Endothelial cell of umbilical vein (primary cell): ENCODE measurements around the gene RETREG2. TPM values are rescaled to one million over a fixed set of nuclear protein-coding genes. Genes with fewer than 3 reads are reported as not detected.

Experiments used
- BruUV-seq: library from RNA; stranded (reverse); fragments of 400-500 nt; replicated peaks from 2 replicates; lab custom pipeline; 2021; lab: Mats Ljungman, UMichigan
- CTCF ChIA-PET: fragments of 300-600, 350-600 bp; sonication (Branson Sonifier 250); formaldehyde crosslinking; loops from one replicate; lab custom pipeline; 2021; ENCODE audit warnings: antibody characterized with exemption, inconsistent platforms; lab: Charles Lee
- POLR2A ChIA-PET: fragments of 300-600, 350-600 bp; sonication (Branson Sonifier 250); formaldehyde crosslinking; loops from one replicate; lab custom pipeline; 2021; ENCODE audit warnings: antibody characterized with exemption, inconsistent platforms; lab: Charles Lee
- DNase-seq: peaks from one replicate; pipeline ENCODE4 v3.0.0-alpha.2; 2011; ENCODE audit warnings: low read depth, low spot score
- FAIRE-seq: peaks from 2 replicates; lab custom pipeline; 2011; peaks lifted over from hg19 to GRCh38; lab: Jason Lieb, UNC
- H2AFZ ChIP-seq: 2 replicates; pipeline ENCODE4 v1.6.0; 2012; ENCODE audit warnings: low read depth, low read length, control low read depth, inconsistent platforms
- H3K27ac ChIP-seq: 2 replicates; pipeline ENCODE4 v1.5.1; 2011; ENCODE audit warnings: low read depth, mild to moderate bottlenecking, control low read depth, low read length, moderate library complexity; ENCODE audit not compliant: insufficient read depth
- H3K27me3 ChIP-seq, 2 experiments: 2 replicates each; pipeline versions ENCODE4 v1.6.0 to v1.6.1; 2011; ENCODE audit warnings: low read length in 2 of 2, mixed read lengths in 1 of 2; ENCODE audit not compliant: control insufficient read depth in 2 of 2, insufficient read depth in 2 of 2
- H3K36me3 ChIP-seq, 2 experiments: 2 replicates in 1 of 2; 3 replicates in 1 of 2; pipeline ENCODE4 v1.5.1; 2011; ENCODE audit warnings: low read length in 2 of 2, mild to moderate bottlenecking in 1 of 2, moderate library complexity in 1 of 2; ENCODE audit not compliant: control insufficient read depth in 2 of 2, insufficient read depth in 2 of 2; ENCODE audit errors: extremely low read depth in 1 of 2
- H3K4me1 ChIP-seq: 3 replicates; pipeline ENCODE4 v1.5.1; 2011; ENCODE audit warnings: mild to moderate bottlenecking, low read length; ENCODE audit not compliant: control insufficient read depth, insufficient read depth; ENCODE audit errors: extremely low read depth
- H3K4me2 ChIP-seq: 2 replicates; pipeline ENCODE4 v1.6.1; 2011; ENCODE audit warnings: low read length, control low read depth, mixed read lengths; ENCODE audit not compliant: insufficient read depth
- H3K4me3 ChIP-seq, 3 experiments: fragments of 200-600 bp in 1 of 3; sonication (generic), shearing (Covaris generic) in 1 of 3; replicated peaks in 1 of 3; 2 replicates each; pipeline ENCODE4 v1.5.1; 2011 to 2016; ENCODE audit warnings: control low read depth in 3 of 3, low read length in 3 of 3, mild to moderate bottlenecking in 2 of 3, inconsistent platforms in 1 of 3, low read depth in 1 of 3, moderate library complexity in 1 of 3; ENCODE audit not compliant: insufficient read depth in 1 of 3
- H3K79me2 ChIP-seq: 2 replicates; pipeline ENCODE4 v1.6.0; 2012; ENCODE audit warnings: low read length, inconsistent platforms; ENCODE audit not compliant: control insufficient read depth, insufficient read depth
- H3K9ac ChIP-seq: replicated peaks from 2 replicates; pipeline ENCODE3; 2011; ENCODE audit warnings: low read length, control low read depth; ENCODE audit not compliant: insufficient read depth; ENCODE audit errors: extremely low read depth
- H3K9me1 ChIP-seq: replicated peaks from 3 replicates; pipeline ENCODE4 v1.6.0; 2011; ENCODE audit warnings: mild to moderate bottlenecking, low read length; ENCODE audit not compliant: control insufficient read depth, insufficient read depth; ENCODE audit errors: extremely low read depth
- H3K9me3 ChIP-seq: replicated peaks from 2 replicates; pipeline ENCODE4 v1.5.1; 2012; ENCODE audit warnings: low read length, inconsistent platforms; ENCODE audit not compliant: control insufficient read depth, insufficient read depth
- H4K20me1 ChIP-seq: replicated peaks from 2 replicates; pipeline ENCODE3; 2011; ENCODE audit warnings: mild to moderate bottlenecking, low read length; ENCODE audit not compliant: control insufficient read depth, insufficient read depth; ENCODE audit errors: extremely low read depth
- CTCF ChIP-seq, 2 donors: IDR thresholded peaks; 1 replicate in 1 of 2; 2 replicates in 1 of 2; pipeline ENCODE4 v1.5.1; 2011; ENCODE audit warnings: low read length in 2 of 2, mild to moderate bottlenecking in 2 of 2, moderate library complexity in 2 of 2, control low read depth in 1 of 2, inconsistent platforms in 1 of 2, low read depth in 1 of 2; ENCODE audit not compliant: insufficient read depth in 1 of 2; ENCODE audit errors: extremely low read depth in 1 of 2
- EZH2 ChIP-seq: IDR thresholded peaks from 2 replicates; pipeline ENCODE4 v1.6.1; 2012; ENCODE audit warnings: borderline replicate concordance, low read depth, mild to moderate bottlenecking, moderate library complexity, low read length, inconsistent platforms; ENCODE audit not compliant: severe bottlenecking
- FOS ChIP-seq: IDR thresholded peaks from 2 replicates; pipeline ENCODE4 v1.6.1; 2011; ENCODE audit warnings: mild to moderate bottlenecking, low read length, moderate library complexity, borderline replicate concordance; ENCODE audit not compliant: insufficient read depth
- GATA2 ChIP-seq: IDR thresholded peaks from 2 replicates; pipeline ENCODE4 v1.7.0; 2011; ENCODE audit warnings: low read depth, mild to moderate bottlenecking, moderate library complexity, mixed read lengths, low read length; ENCODE audit not compliant: insufficient read length, insufficient read depth
- JUN ChIP-seq: IDR thresholded peaks from 2 replicates; pipeline ENCODE4 v1.6.1; 2011; ENCODE audit warnings: borderline replicate concordance, low read depth; ENCODE audit not compliant: insufficient read length, insufficient read depth
- MAX ChIP-seq: IDR thresholded peaks from 2 replicates; pipeline ENCODE4 v1.6.1; 2011; ENCODE audit not compliant: insufficient read depth, insufficient read length
- MYC ChIP-seq: IDR thresholded peaks from one replicate; pipeline ENCODE4 v1.6.1; 2011; ENCODE audit warnings: mild to moderate bottlenecking, low read depth, low read length
- POLR2A ChIP-seq: IDR thresholded peaks from 2 replicates; pipeline ENCODE4 v1.6.1; 2012; ENCODE audit warnings: low read depth, mild to moderate bottlenecking, control low read depth, low read length
- POLR2AphosphoS5 ChIP-seq: IDR thresholded peaks from 2 replicates; pipeline ENCODE4 v1.6.1; 2012; ENCODE audit warnings: low read depth, mild to moderate bottlenecking, control low read depth, low read length, moderate library complexity; ENCODE audit not compliant: insufficient read depth
- dilution Hi-C: fragments of 300-500 bp; cut with MboI; formaldehyde crosslinking; loops from one replicate; pipeline ENCODE4 v1.15.0; 2019; ENCODE audit warnings: low sequenced_read_pairs; ENCODE audit not compliant: extremely low pct_ligation_motif_present
- intact Hi-C: fragments of 100-400 bp; cut with micrococcal nuclease; formaldehyde crosslinking; loops from one replicate; pipeline ENCODE4 v1.10.0; 2022
- polyA plus RNA-seq, 4 experiments: library from polyadenylated mRNA; depleted of rRNA in 3 of 4; stranded (reverse) in 3 of 4; unstranded in 1 of 4; fragments of >200 nt; gene quantifications; 2 replicates each; pipeline versions ENCODE4 v1.2.1 to v1.2.3, GENCODE V29; 2011 to 2012; ENCODE audit warnings: missing spikeins in 1 of 4
- total RNA-seq: library from RNA; stranded (reverse); gene quantifications from 2 replicates; pipeline ENCODE4 v1.2.3, GENCODE V29; 2021

Gene RETREG2
- total and polyA plus RNA-seq, 2 donors (not counting 3 experiments of a cell fraction or from before 2014, with no cell fraction given) = 59.5 to 76.1 TPM

- peaks cover 20% of the 10 kb centered on the region for H3K79me2 ChIP-seq
- dilution Hi-C loops = no loop called here
- H3K9me3 ChIP-seq = no peaks in the 10 kb centered on the region
- peak overlapping the region; percentile 70 to 76 (median 70) for H3K4me3 ChIP-seq
- ChIA-PET POLR2A (interaction anchor here (1.3 to 1.9 kb wide), 3 partner anchors 9 to 21 kb away, joined by 4 to 7 read pairs (median 6); no protein-coding TSS in a partner anchor), CTCF (interaction anchor here (1.1 to 1.9 kb wide), 4 partner anchors 11 to 53 kb away, joined by 3 to 16 read pairs (median 4); partner anchors contain the start of genes DNAJB2 and ZFAND2B)
- H3K4me2 ChIP-seq = peak overlapping the region; percentile 99
- peak overlapping the region; percentile 78 for H2AFZ ChIP-seq
- no peak for FAIRE-seq
- peak overlapping the region; percentile 76 for H3K27ac ChIP-seq
- H3K27me3 ChIP-seq = no peaks in the 10 kb centered on the region
- peak overlapping the region; percentile 93 for H3K9ac ChIP-seq
- TF ChIP-seq JUN (no peak), FOS (no peak), MAX (no peak), EZH2 (no peak), MYC (no peak), CTCF (IDR thresholded peaks at IDR 0.05; ENCODE audit: extremely low read depth in 1 of 2, insufficient read depth in 1 of 2, low read depth in 1 of 2, low read length in 2 of 2) (no peak), GATA2 (no peak), POLR2A (no peak), POLR2AphosphoS5 (no peak)
- intact Hi-C loops = no loop called here
- no TSS peak for BruUV-seq
- H3K4me1 ChIP-seq = peaks cover 15% of the 10 kb centered on the region
- H3K36me3 ChIP-seq = peaks cover 3 to 32% of the 10 kb centered on the region in 2 experiments
- no peaks in the 10 kb centered on the region for H4K20me1 ChIP-seq
- no peak for DNase-seq
- H3K9me1 ChIP-seq = no peaks in the 10 kb centered on the region
These were observed 50.2 kb downstream of the RETREG2 start for GRCh38 chr2:219228041-219228910.
